Measurements from ENCODE around the gene WRNIP1.
A peak's percentile ranks its signal among the peaks of the same experiment; 100 is the strongest.

The WRNIP1 gene

DNA sequence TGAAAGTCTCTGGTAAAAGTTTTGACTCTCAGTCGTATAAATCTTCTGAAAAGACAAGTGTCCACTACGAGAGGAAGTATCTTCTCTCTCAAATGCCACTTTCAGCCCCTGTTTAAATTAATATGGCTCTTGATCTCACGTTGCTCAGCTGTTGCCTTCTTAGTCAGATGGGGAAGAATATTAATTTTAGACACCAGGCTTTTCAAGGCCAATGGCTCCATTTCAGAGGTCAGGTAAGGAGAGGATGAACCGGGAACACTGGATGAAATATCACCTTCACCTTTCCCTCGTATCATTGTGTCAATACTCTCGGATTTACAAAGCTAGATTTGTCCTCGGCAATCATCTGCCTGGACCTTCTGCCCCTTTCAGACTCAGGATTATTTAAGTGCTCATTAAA is 14.4 kb upstream of the WRNIP1 start, which contains the start of gene MYLK4:
MYLK4 (minus strand) TSS at position 91 of the 400 bp plus-strand sequence. CDS start 1,628 bp downstream, outside the sequence.
- H3K18ac ChIP-seq (ENCODE audit: low read depth in 1 of 2, low read length in 2 of 2): no peak within 1 kb of the TSS
- H2BK120ac ChIP-seq (ENCODE audit: low read depth, low read length): no peak within 1 kb of the TSS
- H3K27me3 ChIP-seq (ENCODE audit: control insufficient read depth in 1 of 2, insufficient read depth in 1 of 2, low read length in 2 of 2): no peaks in the 10 kb centered on the region
- peak within 1 kb of the TSS; percentile 5 for H3K9ac ChIP-seq (ENCODE audit: low read length)
- H3K4me1 ChIP-seq (ENCODE audit: control insufficient read depth, insufficient read depth, low read depth, low read length): peaks cover 2% of the 10 kb centered on the region
- H3K27ac ChIP-seq (ENCODE audit: low read length, poor library complexity, severe bottlenecking): no peak within 1 kb of the TSS
- no peak within 1 kb of the TSS for H4K91ac ChIP-seq (ENCODE audit: low read length)
- H3K23ac ChIP-seq (ENCODE audit: low read length in 2 of 2): no peak within 1 kb of the TSS
- no peaks in the 10 kb centered on the region for H3K9me3 ChIP-seq (ENCODE audit: control insufficient read depth, low read length)
- no peaks in the 10 kb centered on the region for H3K36me3 ChIP-seq (ENCODE audit: control insufficient read depth in 1 of 2, insufficient read depth in 2 of 2, low read depth in 1 of 2, low read length in 2 of 2)
- no peak within 1 kb of the TSS for H2AK5ac ChIP-seq (ENCODE audit: low read length, severe bottlenecking)
- no peak within 1 kb of the TSS for H4K8ac ChIP-seq (ENCODE audit: low read length)
- H3K4me3 ChIP-seq (ENCODE audit: insufficient read depth in 1 of 2, low read depth in 1 of 2, low read length in 2 of 2): peak within 1 kb of the TSS in 1 of 2 experiments; percentile 39
- no peak within 1 kb of the TSS for H2BK15ac ChIP-seq (ENCODE audit: low read depth, poor library complexity, severe bottlenecking)
- 78% methylated on average over 6 of the region's 7 CpGs for WGBS
- H3K4me2 ChIP-seq (ENCODE audit: low read length, poor library complexity, severe bottlenecking): no peak within 1 kb of the TSS
- H2BK5ac ChIP-seq (ENCODE audit: low read depth, low read length, poor library complexity, severe bottlenecking): no peak within 1 kb of the TSS
- no peak within 1 kb of the TSS for H3K14ac ChIP-seq (ENCODE audit: low read length in 2 of 2)
- H2AFZ ChIP-seq (ENCODE audit: low read depth, low read length): no peak within 1 kb of the TSS
- H3K79me1 ChIP-seq (replicated peaks; ENCODE audit: low read length, poor library complexity, severe bottlenecking): no peaks in the 10 kb centered on the region
- no peak within 1 kb of the TSS for H2BK12ac ChIP-seq (ENCODE audit: low read length in 2 of 2)
- no peak within 1 kb of the TSS for H3K4ac ChIP-seq (ENCODE audit: low read depth in 1 of 2, low read length in 2 of 2)
- DNase-seq: no peak

DNA sequence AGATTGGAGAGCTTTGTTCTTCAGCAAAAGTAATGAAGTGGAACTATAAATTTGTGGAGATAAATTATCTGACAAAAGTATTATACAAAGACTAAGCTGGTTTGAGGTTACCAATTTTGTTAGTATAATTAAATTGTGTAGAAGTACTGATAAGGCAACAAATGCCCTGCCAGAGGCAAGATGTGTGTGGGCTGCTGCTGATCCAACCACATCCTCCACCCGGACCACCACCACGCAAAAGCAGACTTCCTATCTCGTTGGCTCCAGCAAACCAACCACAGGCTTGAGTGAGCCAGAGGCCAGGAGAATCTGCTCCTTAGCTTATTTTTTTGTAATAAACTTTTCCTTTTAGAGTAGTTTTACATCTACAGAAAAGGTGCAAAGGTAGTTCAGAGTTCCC is 13.3 kb upstream of the WRNIP1 start:
- Histone ChIP-seq H3K27ac (ENCODE audit: low read length, poor library complexity, severe bottlenecking) (no peak overlapping the region), H3K18ac (ENCODE audit: low read depth in 1 of 2, low read length in 2 of 2) (no peak overlapping the region), H3K4me2 (ENCODE audit: low read length, poor library complexity, severe bottlenecking) (no peak overlapping the region), H3K9me3 (ENCODE audit: control insufficient read depth, low read length) (no peaks in the 10 kb centered on the region), H2AFZ (ENCODE audit: low read depth, low read length) (no peak overlapping the region), H3K9ac (ENCODE audit: low read length) (no peak overlapping the region), H3K14ac (ENCODE audit: low read length in 2 of 2) (no peak overlapping the region), H4K91ac (ENCODE audit: low read length) (no peak overlapping the region), H3K27me3 (ENCODE audit: control insufficient read depth in 1 of 2, insufficient read depth in 1 of 2, low read length in 2 of 2) (no peaks in the 10 kb centered on the region), H2BK120ac (ENCODE audit: low read depth, low read length) (no peak overlapping the region), H3K4me3 (ENCODE audit: insufficient read depth in 1 of 2, low read depth in 1 of 2, low read length in 2 of 2) (no peak overlapping the region), H2BK5ac (ENCODE audit: low read depth, low read length, poor library complexity, severe bottlenecking) (no peak overlapping the region), H3K23ac (ENCODE audit: low read length in 2 of 2) (no peak overlapping the region), H3K79me1 (replicated peaks; ENCODE audit: low read length, poor library complexity, severe bottlenecking) (no peaks in the 10 kb centered on the region), H2AK5ac (ENCODE audit: low read length, severe bottlenecking) (no peak overlapping the region), H2BK12ac (ENCODE audit: low read length in 2 of 2) (no peak overlapping the region), H4K8ac (ENCODE audit: low read length) (no peak overlapping the region), H3K4ac (ENCODE audit: low read depth in 1 of 2, low read length in 2 of 2) (no peak overlapping the region), H3K4me1 (ENCODE audit: control insufficient read depth, insufficient read depth, low read depth, low read length) (no peaks in the 10 kb centered on the region), H3K36me3 (ENCODE audit: control insufficient read depth in 1 of 2, insufficient read depth in 2 of 2, low read depth in 1 of 2, low read length in 2 of 2) (no peaks in the 10 kb centered on the region), H2BK15ac (ENCODE audit: low read depth, poor library complexity, severe bottlenecking) (no peak overlapping the region)
- DNase-seq: no peak
- WGBS: 63% methylated on average over 3 of the region's 3 CpGs

DNA sequence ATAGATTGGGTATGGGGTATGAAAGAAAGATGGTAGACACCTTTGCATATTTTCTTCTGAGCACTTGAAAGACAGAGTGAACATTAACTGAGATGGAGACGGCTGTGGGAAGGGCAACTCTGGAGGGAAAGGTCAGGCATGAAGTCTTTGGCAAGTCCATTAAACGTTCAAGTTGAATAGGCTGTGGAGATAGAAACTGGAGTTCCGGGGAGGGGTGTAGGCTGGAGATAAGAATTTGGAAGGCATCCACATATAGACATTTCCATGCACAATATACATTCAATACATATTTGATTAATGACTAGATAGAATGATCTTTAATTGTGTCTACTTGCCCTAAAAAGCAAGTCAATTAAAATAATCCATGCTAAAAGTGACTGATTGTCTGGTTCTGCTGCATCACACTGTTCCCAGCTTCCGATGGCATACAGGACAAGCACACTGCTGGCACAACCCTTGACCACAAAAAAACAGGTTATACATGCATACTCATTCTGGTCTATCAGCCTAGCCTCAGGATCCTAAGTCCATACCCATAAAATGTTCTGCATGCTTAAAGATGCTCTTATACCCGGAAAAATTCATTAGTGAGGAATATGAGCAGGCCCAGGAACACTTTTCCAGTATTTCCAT is 12.6 kb upstream of the WRNIP1 start:
- H3K4me2 ChIP-seq (ENCODE audit: low read length, poor library complexity, severe bottlenecking): no peak overlapping the region
- no peaks in the 10 kb centered on the region for H3K79me1 ChIP-seq (replicated peaks; ENCODE audit: low read length, poor library complexity, severe bottlenecking)
- 84% methylated on average over 4 of the region's 5 CpGs for WGBS
- H2BK12ac ChIP-seq (ENCODE audit: low read length in 2 of 2): no peak overlapping the region
- H4K91ac ChIP-seq (ENCODE audit: low read length): no peak overlapping the region
- no peaks in the 10 kb centered on the region for H3K36me3 ChIP-seq (ENCODE audit: control insufficient read depth in 1 of 2, insufficient read depth in 2 of 2, low read depth in 1 of 2, low read length in 2 of 2)
- DNase-seq: no peak
- no peaks in the 10 kb centered on the region for H3K4me1 ChIP-seq (ENCODE audit: control insufficient read depth, insufficient read depth, low read depth, low read length)
- H2BK15ac ChIP-seq (ENCODE audit: low read depth, poor library complexity, severe bottlenecking): no peak overlapping the region
- H2BK120ac ChIP-seq (ENCODE audit: low read depth, low read length): no peak overlapping the region
- H3K4ac ChIP-seq (ENCODE audit: low read depth in 1 of 2, low read length in 2 of 2): no peak overlapping the region
- H2AK5ac ChIP-seq (ENCODE audit: low read length, severe bottlenecking): no peak overlapping the region
- H3K27ac ChIP-seq (ENCODE audit: low read length, poor library complexity, severe bottlenecking): no peak overlapping the region
- H3K9me3 ChIP-seq (ENCODE audit: control insufficient read depth, low read length): no peaks in the 10 kb centered on the region
- no peak overlapping the region for H3K23ac ChIP-seq (ENCODE audit: low read length in 2 of 2)
- H3K9ac ChIP-seq (ENCODE audit: low read length): no peak overlapping the region
- H3K4me3 ChIP-seq (ENCODE audit: insufficient read depth in 1 of 2, low read depth in 1 of 2, low read length in 2 of 2): no peak overlapping the region
- H3K14ac ChIP-seq (ENCODE audit: low read length in 2 of 2): no peak overlapping the region
- H2BK5ac ChIP-seq (ENCODE audit: low read depth, low read length, poor library complexity, severe bottlenecking): no peak overlapping the region
- H3K18ac ChIP-seq (ENCODE audit: low read depth in 1 of 2, low read length in 2 of 2): no peak overlapping the region
- no peak overlapping the region for H4K8ac ChIP-seq (ENCODE audit: low read length)
- H2AFZ ChIP-seq (ENCODE audit: low read depth, low read length): no peak overlapping the region
- no peaks in the 10 kb centered on the region for H3K27me3 ChIP-seq (ENCODE audit: control insufficient read depth in 1 of 2, insufficient read depth in 1 of 2, low read length in 2 of 2)

DNA sequence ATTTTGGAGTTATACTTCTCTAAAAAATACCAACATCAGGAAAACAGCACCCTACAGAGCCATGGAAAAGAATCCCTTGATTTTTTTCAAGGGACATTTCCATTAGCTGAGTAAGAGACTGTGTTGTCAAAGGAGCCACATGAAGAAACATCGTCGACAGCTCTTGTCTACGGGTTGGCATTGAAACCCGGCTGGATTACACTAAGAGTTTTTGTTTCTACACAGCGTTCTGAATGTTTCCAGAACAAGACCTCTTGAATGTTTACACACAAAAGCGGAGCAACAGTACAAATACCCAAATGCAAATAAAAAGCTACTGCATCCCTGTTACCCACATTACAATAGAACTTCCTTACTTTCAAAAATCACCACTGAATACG is 12.1 kb upstream of the WRNIP1 start:
- H3K4ac ChIP-seq (ENCODE audit: low read depth in 1 of 2, low read length in 2 of 2): no peak overlapping the region
- no peaks in the 10 kb centered on the region for H3K79me1 ChIP-seq (replicated peaks; ENCODE audit: low read length, poor library complexity, severe bottlenecking)
- H2BK12ac ChIP-seq (ENCODE audit: low read length in 2 of 2): no peak overlapping the region
- H3K4me2 ChIP-seq (ENCODE audit: low read length, poor library complexity, severe bottlenecking): no peak overlapping the region
- no peak overlapping the region for H3K14ac ChIP-seq (ENCODE audit: low read length in 2 of 2)
- no peak overlapping the region for H4K91ac ChIP-seq (ENCODE audit: low read length)
- no peaks in the 10 kb centered on the region for H3K36me3 ChIP-seq (ENCODE audit: control insufficient read depth in 1 of 2, insufficient read depth in 2 of 2, low read depth in 1 of 2, low read length in 2 of 2)
- H3K4me3 ChIP-seq (ENCODE audit: insufficient read depth in 1 of 2, low read depth in 1 of 2, low read length in 2 of 2): no peak overlapping the region
- no peak overlapping the region for H2BK15ac ChIP-seq (ENCODE audit: low read depth, poor library complexity, severe bottlenecking)
- no peak overlapping the region for H2AK5ac ChIP-seq (ENCODE audit: low read length, severe bottlenecking)
- H3K4me1 ChIP-seq (ENCODE audit: control insufficient read depth, insufficient read depth, low read depth, low read length): no peaks in the 10 kb centered on the region
- no peaks in the 10 kb centered on the region for H3K27me3 ChIP-seq (ENCODE audit: control insufficient read depth in 1 of 2, insufficient read depth in 1 of 2, low read length in 2 of 2)
- no peak overlapping the region for H3K27ac ChIP-seq (ENCODE audit: low read length, poor library complexity, severe bottlenecking)
- no peak overlapping the region for H2AFZ ChIP-seq (ENCODE audit: low read depth, low read length)
- 95% methylated on average over 7 of the region's 7 CpGs for WGBS
- DNase-seq: no peak
- no peak overlapping the region for H2BK5ac ChIP-seq (ENCODE audit: low read depth, low read length, poor library complexity, severe bottlenecking)
- H4K8ac ChIP-seq (ENCODE audit: low read length): no peak overlapping the region
- H2BK120ac ChIP-seq (ENCODE audit: low read depth, low read length): no peak overlapping the region
- no peak overlapping the region for H3K9ac ChIP-seq (ENCODE audit: low read length)
- no peak overlapping the region for H3K23ac ChIP-seq (ENCODE audit: low read length in 2 of 2)
- no peak overlapping the region for H3K18ac ChIP-seq (ENCODE audit: low read depth in 1 of 2, low read length in 2 of 2)
- no peaks in the 10 kb centered on the region for H3K9me3 ChIP-seq (ENCODE audit: control insufficient read depth, low read length)
